GM23338 (cell line): Measurements from ENCODE around the gene ZCCHC8.

ENCODE experiments used
- POLR2AphosphoS5 ChIP-seq: IDR thresholded peaks from 2 replicates; pipeline ENCODE4 v1.6.1; 2016; ENCODE audit warnings: antibody characterized with exemption, low read depth
- ZNF114 ChIP-seq: fragments of 250-450 bp; sonication (Bioruptor Pico); IDR thresholded peaks from 2 replicates; pipeline ENCODE4 v1.5.0; 2020; ENCODE audit warnings: mild to moderate bottlenecking, moderate library complexity
- TF ChIP-seq, protein P1 (sequence below), 2 experiments: fragments of 200-600 bp in 1 of 2; sonication (generic) in 1 of 2; conservative IDR thresholded peaks; 2 replicates each; pipeline versions ENCODE4 v1.5.1 to v1.6.1; 2016 to 2017; ENCODE audit warnings: antibody characterized with exemption in 2 of 2, low read depth in 2 of 2, mild to moderate bottlenecking in 2 of 2, moderate library complexity in 1 of 2

- TF ChIP-seq, protein P1, sequence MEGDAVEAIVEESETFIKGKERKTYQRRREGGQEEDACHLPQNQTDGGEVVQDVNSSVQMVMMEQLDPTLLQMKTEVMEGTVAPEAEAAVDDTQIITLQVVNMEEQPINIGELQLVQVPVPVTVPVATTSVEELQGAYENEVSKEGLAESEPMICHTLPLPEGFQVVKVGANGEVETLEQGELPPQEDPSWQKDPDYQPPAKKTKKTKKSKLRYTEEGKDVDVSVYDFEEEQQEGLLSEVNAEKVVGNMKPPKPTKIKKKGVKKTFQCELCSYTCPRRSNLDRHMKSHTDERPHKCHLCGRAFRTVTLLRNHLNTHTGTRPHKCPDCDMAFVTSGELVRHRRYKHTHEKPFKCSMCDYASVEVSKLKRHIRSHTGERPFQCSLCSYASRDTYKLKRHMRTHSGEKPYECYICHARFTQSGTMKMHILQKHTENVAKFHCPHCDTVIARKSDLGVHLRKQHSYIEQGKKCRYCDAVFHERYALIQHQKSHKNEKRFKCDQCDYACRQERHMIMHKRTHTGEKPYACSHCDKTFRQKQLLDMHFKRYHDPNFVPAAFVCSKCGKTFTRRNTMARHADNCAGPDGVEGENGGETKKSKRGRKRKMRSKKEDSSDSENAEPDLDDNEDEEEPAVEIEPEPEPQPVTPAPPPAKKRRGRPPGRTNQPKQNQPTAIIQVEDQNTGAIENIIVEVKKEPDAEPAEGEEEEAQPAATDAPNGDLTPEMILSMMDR (conservative IDR thresholded peaks at IDR 0.05; ENCODE audit: low read depth in 2 of 2), result peak in 1 of 2 experiments; percentile 33; a peak in 2 of 4 replicates
- no peak for TF ChIP-seq ZNF114 (CRISPR knock-in tag)
- no peak; the same call in 1 of the 2 replicates for TF ChIP-seq POLR2AphosphoS5
Measured at GRCh38 chr12:122421821-122422729, 78.7 kb downstream of the ZCCHC8 start, which contains the start of gene CLIP1.
